GM23338 (cell line): ENCODE data around the gene GTF3C5. TPM values are rescaled to one million over a fixed set of nuclear protein-coding genes. Genes with fewer than 3 reads are reported as not detected.

Source experiments
- ATAC-seq: fragments of 200-7000 bp; cut with Tn5 transposase; 3 replicates; pipeline ENCODE4 v1.9.1; 2020
- DNase-seq: peaks from one replicate; pipeline ENCODE4 v3.0.0-alpha.2; 2015; ENCODE audit warnings: low spot score
- H2AFZ ChIP-seq: fragments of 200-600 bp; sonication (generic); 2 replicates; pipeline ENCODE4 v1.8.0; 2016; ENCODE audit warnings: antibody characterized with exemption, mild to moderate bottlenecking, moderate library complexity
- H3F3A ChIP-seq: fragments of 200-600 bp; sonication (generic); replicated peaks from 2 replicates; pipeline ENCODE4 v1.8.0; 2017; ENCODE audit warnings: antibody characterized with exemption, mixed run types, low read depth
- H3K27ac ChIP-seq: fragments of 200-600 bp; sonication (generic); 2 replicates; pipeline ENCODE4 v1.6.1; 2016; ENCODE audit warnings: low read depth
- H3K27me3 ChIP-seq: fragments of 200-600 bp; sonication (generic); 2 replicates; pipeline ENCODE4 v1.8.0; 2016; ENCODE audit warnings: mild to moderate bottlenecking, mixed run types, moderate library complexity; ENCODE audit not compliant: insufficient read depth
- H3K36me3 ChIP-seq: fragments of 200-600 bp; sonication (generic); 2 replicates; pipeline ENCODE4 v1.8.0; 2016; ENCODE audit warnings: mild to moderate bottlenecking; ENCODE audit not compliant: insufficient read depth
- H3K4me1 ChIP-seq: fragments of 200-600 bp; sonication (generic); 2 replicates; pipeline ENCODE4 v1.8.0; 2016; ENCODE audit warnings: mild to moderate bottlenecking, moderate library complexity; ENCODE audit not compliant: insufficient read depth
- H3K4me2 ChIP-seq: fragments of 200-600 bp; sonication (generic); 2 replicates; pipeline ENCODE4 v1.7.1; 2017; ENCODE audit warnings: mixed run types
- H3K4me3 ChIP-seq: fragments of 200-600 bp; sonication (generic); 2 replicates; pipeline ENCODE4 v1.6.1; 2016; ENCODE audit warnings: mixed run types
- H3K79me2 ChIP-seq: fragments of 200-600 bp; sonication (generic); replicated peaks from 2 replicates; pipeline ENCODE4 v1.8.0; 2017; ENCODE audit warnings: mild to moderate bottlenecking; ENCODE audit not compliant: insufficient read depth
- H3K9me2 ChIP-seq: fragments of 200-600 bp; sonication (generic); 2 replicates; pipeline ENCODE4 v1.8.0; 2017; ENCODE audit not compliant: insufficient read depth
- H4K20me1 ChIP-seq: fragments of 200-600 bp; sonication (generic); replicated peaks from 2 replicates; pipeline ENCODE4 v1.8.0; 2017; ENCODE audit warnings: mild to moderate bottlenecking; ENCODE audit not compliant: insufficient read depth
- H3K27ac Mint-ChIP-seq: 2 replicates; pipeline ENCODE4 v1.8.0; 2020; ENCODE audit warnings: inconsistent platforms, mild to moderate bottlenecking, moderate library complexity, mixed read lengths
- H3K27me3 Mint-ChIP-seq: 3 replicates; pipeline ENCODE4 v1.8.0; 2022; ENCODE audit warnings: low read depth, mild to moderate bottlenecking, moderate library complexity, mixed read lengths, inconsistent platforms; ENCODE audit not compliant: insufficient read depth, poor library complexity
- H3K36me3 Mint-ChIP-seq: 3 replicates; pipeline ENCODE4 v1.8.0; 2021; ENCODE audit warnings: low read depth, mild to moderate bottlenecking, inconsistent platforms, moderate library complexity, mixed read lengths
- H3K4me1 Mint-ChIP-seq: 3 replicates; pipeline ENCODE4 v1.8.0; 2020; ENCODE audit warnings: mild to moderate bottlenecking, inconsistent platforms, mixed read lengths
- H3K4me3 Mint-ChIP-seq: 3 replicates; pipeline ENCODE4 v1.8.0; 2021; ENCODE audit warnings: moderate library complexity, mild to moderate bottlenecking, inconsistent platforms, mixed read lengths
- H3K9me3 Mint-ChIP-seq: 3 replicates; pipeline ENCODE4 v1.8.0; 2020; ENCODE audit warnings: moderate library complexity, mild to moderate bottlenecking, inconsistent platforms, mixed read lengths
- CTCF ChIP-seq, 2 experiments: fragments of 200-600 bp in 1 of 2; sonication (generic) in 1 of 2; conservative IDR thresholded peaks; 2 replicates each; pipeline versions ENCODE4 v1.5.1 to v1.6.1; 2016 to 2017; ENCODE audit warnings: antibody characterized with exemption in 2 of 2, low read depth in 2 of 2, mild to moderate bottlenecking in 2 of 2, moderate library complexity in 1 of 2
- EZH2phosphoT487 ChIP-seq: fragments of 200-600 bp; sonication (generic); IDR thresholded peaks from one replicate; pipeline ENCODE4 v1.8.1; 2018; ENCODE audit warnings: antibody characterized with exemption; ENCODE audit not compliant: unreplicated experiment
- JUNB ChIP-seq: IDR thresholded peaks from one replicate; pipeline ENCODE4 v1.6.1; 2016; ENCODE audit warnings: antibody characterized with exemption; ENCODE audit not compliant: unreplicated experiment
- ZNF331 ChIP-seq: fragments of 250-450 bp; sonication (Bioruptor Pico); IDR thresholded peaks from 2 replicates; pipeline ENCODE4 v1.5.0; 2020; ENCODE audit warnings: low read depth, mild to moderate bottlenecking, moderate library complexity
- ZNF462 ChIP-seq: fragments of 250-450 bp; sonication (Bioruptor Pico); IDR thresholded peaks from 2 replicates; pipeline ENCODE4 v1.5.0; 2020; ENCODE audit warnings: mild to moderate bottlenecking, moderate library complexity
- polyA plus RNA-seq: library from polyadenylated mRNA; unstranded; fragments of >200 nt; fragmentation: Nextera tagmentation; extraction: Ambion mirVana; gene quantifications from 2 replicates; pipeline ENCODE4 v1.2.1, GENCODE V29; 2016
- total RNA-seq: library from RNA; depleted of rRNA; stranded (reverse); fragments of >200 nt; shearing (Covaris generic); gene quantifications from 2 replicates; pipeline ENCODE4 v1.2.3, GENCODE V29; 2014

GTF3C5 gene
- total and polyA plus RNA-seq, 2 experiments from 2014 or later = 46.0 to 78.8 TPM

GRCh38 chr9:133099726-133100505, 69.1 kb downstream of the GTF3C5 start:
- Histone ChIP-seq H3K36me3 (no peaks in the 10 kb centered on the region), H3K27ac (no peak overlapping the region), H3K4me2 (no peak overlapping the region), H3K9me2 (no peaks in the 10 kb centered on the region), H3K79me2 (no peaks in the 10 kb centered on the region), H4K20me1 (no peaks in the 10 kb centered on the region), H3F3A (no peaks in the 10 kb centered on the region), H3K4me3 (no peak overlapping the region), H3K27me3 (no peaks in the 10 kb centered on the region), H3K4me1 (no peaks in the 10 kb centered on the region), H2AFZ (no peak overlapping the region)
- no peaks in the 10 kb centered on the region for H3K27me3 Mint-ChIP-seq
- no peak for DNase-seq
- no peak for ATAC-seq
- H3K4me1 Mint-ChIP-seq = no peaks in the 10 kb centered on the region
- peaks cover 39% of the 10 kb centered on the region for H3K36me3 Mint-ChIP-seq
- H3K4me3 Mint-ChIP-seq = no peak overlapping the region
- TF ChIP-seq ZNF331 (CRISPR knock-in tag) (no peak), JUNB (no peak)
- peaks cover 15% of the 10 kb centered on the region; the same call in 2 of the 3 replicates for H3K9me3 Mint-ChIP-seq
- H3K27ac Mint-ChIP-seq = no peak overlapping the region

DNA sequence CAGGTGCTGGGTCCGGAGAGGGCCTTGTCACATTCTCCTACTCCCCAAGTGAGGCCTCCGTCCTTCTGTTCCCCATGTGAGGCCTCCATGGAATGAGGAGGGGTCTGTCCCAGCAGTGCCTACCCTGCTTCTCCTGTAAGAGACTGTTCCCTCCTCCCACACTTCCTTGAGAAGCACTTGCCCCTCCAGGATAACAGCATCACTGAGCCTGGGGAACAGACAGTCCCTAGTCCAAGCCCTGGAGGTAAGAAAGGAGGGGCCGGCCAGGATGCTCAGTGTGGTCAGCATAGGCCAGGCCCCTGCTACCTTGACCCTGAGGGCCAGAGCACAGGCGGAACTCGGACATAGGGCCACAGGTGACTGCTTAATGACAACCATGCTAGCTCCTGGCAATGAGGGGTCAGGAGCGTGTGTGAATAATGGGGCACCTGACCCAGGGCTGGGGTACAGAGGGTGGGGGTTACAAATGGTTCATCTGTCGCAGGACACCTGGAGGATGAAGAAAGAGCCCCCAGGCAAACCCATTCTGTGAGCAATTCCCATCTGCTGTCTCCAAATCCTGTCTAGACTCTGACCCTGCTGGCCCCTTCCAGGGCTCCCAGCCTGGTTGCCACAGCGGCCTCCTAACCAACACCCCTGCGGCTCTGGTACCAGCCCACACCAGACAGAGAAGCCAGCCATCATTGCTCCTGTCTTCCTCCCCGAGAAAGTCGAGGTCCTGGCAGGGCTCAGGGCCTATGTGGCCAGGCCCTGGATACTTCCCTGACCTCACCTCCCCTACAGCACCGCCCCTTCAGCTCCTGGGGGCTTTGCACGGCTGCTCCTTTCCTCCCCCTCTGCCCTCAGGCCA, 69.9 kb downstream of the GTF3C5 start:
- Histone ChIP-seq H3K4me2 (no peak overlapping the region), H3K4me3 (no peak overlapping the region), H3K36me3 (no peaks in the 10 kb centered on the region), H3K4me1 (no peaks in the 10 kb centered on the region), H3K9me2 (no peaks in the 10 kb centered on the region), H2AFZ (no peak overlapping the region), H3K27ac (no peak overlapping the region), H3K27me3 (no peaks in the 10 kb centered on the region), H4K20me1 (no peaks in the 10 kb centered on the region), H3K79me2 (no peaks in the 10 kb centered on the region), H3F3A (no peaks in the 10 kb centered on the region)
- TF ChIP-seq CTCF (conservative IDR thresholded peaks at IDR 0.05; ENCODE audit: low read depth in 2 of 2) = no peak
- no peak for TF ChIP-seq ZNF462 (CRISPR knock-in tag)
- no peak for TF ChIP-seq EZH2phosphoT487
- Mint-ChIP-seq H3K4me1 (peaks cover under 1% of the 10 kb centered on the region; the same call in 1 of the 3 replicates), H3K27me3 (peaks cover 2% of the 10 kb centered on the region), H3K27ac (no peak overlapping the region), H3K36me3 (peaks cover 39% of the 10 kb centered on the region), H3K4me3 (no peak overlapping the region), H3K9me3 (peaks cover 10% of the 10 kb centered on the region; the same call in 2 of the 3 replicates)
- ATAC-seq (no peak), DNase-seq (no peak)
